ENCODE data around the gene PLOD2.

- TF ChIP-seq CTCF (IDR thresholded peaks at IDR 0.05): no peak
- TF ChIP-seq EP300 (IDR thresholded peaks at IDR 0.05): no peak
- TF ChIP-seq POLR2A (IDR thresholded peaks at IDR 0.05): no peak
Measured at GRCh38 chr3:146133441-146133840, 27.5 kb downstream of the PLOD2 start.

All from tibial nerve (tissue), 4 donors.